Endothelial cell of umbilical vein (primary cell): ENCODE results near the gene MACO1. TPM values are rescaled to one million over a fixed set of nuclear protein-coding genes. Genes with fewer than 3 reads are reported as not detected.

Experiments
- BruUV-seq: library from RNA; stranded (reverse); fragments of 400-500 nt; replicated peaks from 2 replicates; lab custom pipeline; 2021; lab: Mats Ljungman, UMichigan
- CTCF ChIA-PET: fragments of 300-600, 350-600 bp; sonication (Branson Sonifier 250); formaldehyde crosslinking; loops from one replicate; lab custom pipeline; 2021; ENCODE audit warnings: antibody characterized with exemption, inconsistent platforms; lab: Charles Lee
- POLR2A ChIA-PET: fragments of 300-600, 350-600 bp; sonication (Branson Sonifier 250); formaldehyde crosslinking; loops from one replicate; lab custom pipeline; 2021; ENCODE audit warnings: antibody characterized with exemption, inconsistent platforms; lab: Charles Lee
- DNase-seq: peaks from one replicate; pipeline ENCODE4 v3.0.0-alpha.2; 2011; ENCODE audit warnings: low read depth, low spot score
- FAIRE-seq: peaks from 2 replicates; lab custom pipeline; 2011; peaks lifted over from hg19 to GRCh38; lab: Jason Lieb, UNC
- H2AFZ ChIP-seq: 2 replicates; pipeline ENCODE4 v1.6.0; 2012; ENCODE audit warnings: low read depth, low read length, control low read depth, inconsistent platforms
- H3K27ac ChIP-seq: 2 replicates; pipeline ENCODE4 v1.5.1; 2011; ENCODE audit warnings: low read depth, mild to moderate bottlenecking, control low read depth, low read length, moderate library complexity; ENCODE audit not compliant: insufficient read depth
- H3K27me3 ChIP-seq, 2 experiments: 2 replicates each; pipeline versions ENCODE4 v1.6.0 to v1.6.1; 2011; ENCODE audit warnings: low read length in 2 of 2, mixed read lengths in 1 of 2; ENCODE audit not compliant: control insufficient read depth in 2 of 2, insufficient read depth in 2 of 2
- H3K36me3 ChIP-seq, 2 experiments: 2 replicates in 1 of 2; 3 replicates in 1 of 2; pipeline ENCODE4 v1.5.1; 2011; ENCODE audit warnings: low read length in 2 of 2, mild to moderate bottlenecking in 1 of 2, moderate library complexity in 1 of 2; ENCODE audit not compliant: control insufficient read depth in 2 of 2, insufficient read depth in 2 of 2; ENCODE audit errors: extremely low read depth in 1 of 2
- H3K4me1 ChIP-seq: 3 replicates; pipeline ENCODE4 v1.5.1; 2011; ENCODE audit warnings: mild to moderate bottlenecking, low read length; ENCODE audit not compliant: control insufficient read depth, insufficient read depth; ENCODE audit errors: extremely low read depth
- H3K4me2 ChIP-seq: 2 replicates; pipeline ENCODE4 v1.6.1; 2011; ENCODE audit warnings: low read length, control low read depth, mixed read lengths; ENCODE audit not compliant: insufficient read depth
- H3K4me3 ChIP-seq, 3 experiments: fragments of 200-600 bp in 1 of 3; sonication (generic), shearing (Covaris generic) in 1 of 3; replicated peaks in 1 of 3; 2 replicates each; pipeline ENCODE4 v1.5.1; 2011 to 2016; ENCODE audit warnings: control low read depth in 3 of 3, low read length in 3 of 3, mild to moderate bottlenecking in 2 of 3, inconsistent platforms in 1 of 3, low read depth in 1 of 3, moderate library complexity in 1 of 3; ENCODE audit not compliant: insufficient read depth in 1 of 3
- H3K79me2 ChIP-seq: 2 replicates; pipeline ENCODE4 v1.6.0; 2012; ENCODE audit warnings: low read length, inconsistent platforms; ENCODE audit not compliant: control insufficient read depth, insufficient read depth
- H3K9ac ChIP-seq: replicated peaks from 2 replicates; pipeline ENCODE3; 2011; ENCODE audit warnings: low read length, control low read depth; ENCODE audit not compliant: insufficient read depth; ENCODE audit errors: extremely low read depth
- H3K9me1 ChIP-seq: replicated peaks from 3 replicates; pipeline ENCODE4 v1.6.0; 2011; ENCODE audit warnings: mild to moderate bottlenecking, low read length; ENCODE audit not compliant: control insufficient read depth, insufficient read depth; ENCODE audit errors: extremely low read depth
- H3K9me3 ChIP-seq: replicated peaks from 2 replicates; pipeline ENCODE4 v1.5.1; 2012; ENCODE audit warnings: low read length, inconsistent platforms; ENCODE audit not compliant: control insufficient read depth, insufficient read depth
- H4K20me1 ChIP-seq: replicated peaks from 2 replicates; pipeline ENCODE3; 2011; ENCODE audit warnings: mild to moderate bottlenecking, low read length; ENCODE audit not compliant: control insufficient read depth, insufficient read depth; ENCODE audit errors: extremely low read depth
- CTCF ChIP-seq, 2 donors: IDR thresholded peaks; 1 replicate in 1 of 2; 2 replicates in 1 of 2; pipeline ENCODE4 v1.5.1; 2011; ENCODE audit warnings: low read length in 2 of 2, mild to moderate bottlenecking in 2 of 2, moderate library complexity in 2 of 2, control low read depth in 1 of 2, inconsistent platforms in 1 of 2, low read depth in 1 of 2; ENCODE audit not compliant: insufficient read depth in 1 of 2; ENCODE audit errors: extremely low read depth in 1 of 2
- EZH2 ChIP-seq: IDR thresholded peaks from 2 replicates; pipeline ENCODE4 v1.6.1; 2012; ENCODE audit warnings: borderline replicate concordance, low read depth, mild to moderate bottlenecking, moderate library complexity, low read length, inconsistent platforms; ENCODE audit not compliant: severe bottlenecking
- FOS ChIP-seq: IDR thresholded peaks from 2 replicates; pipeline ENCODE4 v1.6.1; 2011; ENCODE audit warnings: mild to moderate bottlenecking, low read length, moderate library complexity, borderline replicate concordance; ENCODE audit not compliant: insufficient read depth
- GATA2 ChIP-seq: IDR thresholded peaks from 2 replicates; pipeline ENCODE4 v1.7.0; 2011; ENCODE audit warnings: low read depth, mild to moderate bottlenecking, moderate library complexity, mixed read lengths, low read length; ENCODE audit not compliant: insufficient read length, insufficient read depth
- JUN ChIP-seq: IDR thresholded peaks from 2 replicates; pipeline ENCODE4 v1.6.1; 2011; ENCODE audit warnings: borderline replicate concordance, low read depth; ENCODE audit not compliant: insufficient read length, insufficient read depth
- MYC ChIP-seq: IDR thresholded peaks from one replicate; pipeline ENCODE4 v1.6.1; 2011; ENCODE audit warnings: mild to moderate bottlenecking, low read depth, low read length
- POLR2A ChIP-seq: IDR thresholded peaks from 2 replicates; pipeline ENCODE4 v1.6.1; 2012; ENCODE audit warnings: low read depth, mild to moderate bottlenecking, control low read depth, low read length
- POLR2AphosphoS5 ChIP-seq: IDR thresholded peaks from 2 replicates; pipeline ENCODE4 v1.6.1; 2012; ENCODE audit warnings: low read depth, mild to moderate bottlenecking, control low read depth, low read length, moderate library complexity; ENCODE audit not compliant: insufficient read depth
- dilution Hi-C: fragments of 300-500 bp; cut with MboI; formaldehyde crosslinking; loops from one replicate; pipeline ENCODE4 v1.15.0; 2019; ENCODE audit warnings: low sequenced_read_pairs; ENCODE audit not compliant: extremely low pct_ligation_motif_present
- intact Hi-C: fragments of 100-400 bp; cut with micrococcal nuclease; formaldehyde crosslinking; loops from one replicate; pipeline ENCODE4 v1.10.0; 2022
- polyA plus RNA-seq, 4 experiments: library from polyadenylated mRNA; depleted of rRNA in 3 of 4; stranded (reverse) in 3 of 4; unstranded in 1 of 4; fragments of >200 nt; gene quantifications; 2 replicates each; pipeline versions ENCODE4 v1.2.1 to v1.2.3, GENCODE V29; 2011 to 2012; ENCODE audit warnings: missing spikeins in 1 of 4
- total RNA-seq: library from RNA; stranded (reverse); gene quantifications from 2 replicates; pipeline ENCODE4 v1.2.3, GENCODE V29; 2021
- TF ChIP-seq, protein P1 (sequence below): IDR thresholded peaks from 2 replicates; pipeline ENCODE4 v1.6.1; 2011; ENCODE audit not compliant: insufficient read depth, insufficient read length

Gene MACO1
- total and polyA plus RNA-seq, 2 donors (not counting 3 experiments of a cell fraction or from before 2014, with no cell fraction given), result 7.7 to 24.4 TPM

- no peak overlapping the region for H3K27ac ChIP-seq
- no TSS peak for BruUV-seq
- H3K79me2 ChIP-seq, result peaks cover 74% of the 10 kb centered on the region
- H3K4me2 ChIP-seq, result no peak overlapping the region
- no peak overlapping the region for H3K9ac ChIP-seq
- TF ChIP-seq, protein P1, sequence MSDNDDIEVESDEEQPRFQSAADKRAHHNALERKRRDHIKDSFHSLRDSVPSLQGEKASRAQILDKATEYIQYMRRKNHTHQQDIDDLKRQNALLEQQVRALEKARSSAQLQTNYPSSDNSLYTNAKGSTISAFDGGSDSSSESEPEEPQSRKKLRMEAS, result no peak
- TF ChIP-seq POLR2AphosphoS5, result no peak
- no peak for TF ChIP-seq MYC
- no peak for TF ChIP-seq FOS
- no peak for TF ChIP-seq JUN
- no peak for TF ChIP-seq GATA2
- no peak for TF ChIP-seq CTCF (IDR thresholded peaks at IDR 0.05; ENCODE audit: extremely low read depth in 1 of 2, insufficient read depth in 1 of 2, low read depth in 1 of 2, low read length in 2 of 2)
- TF ChIP-seq EZH2, result no peak
- TF ChIP-seq POLR2A, result no peak
- no peak for DNase-seq
- H3K27me3 ChIP-seq, result no peaks in the 10 kb centered on the region
- no peak for FAIRE-seq
- no peak overlapping the region for H2AFZ ChIP-seq
- no peaks in the 10 kb centered on the region for H3K9me3 ChIP-seq
- intact Hi-C loops, result loop anchor here (10.0 kb wide), 1 partner anchor 367 kb away; the partner anchor contains the start of gene SELENON
- H4K20me1 ChIP-seq, result peaks cover 2% of the 10 kb centered on the region
- dilution Hi-C loops, result no loop called here
- H3K36me3 ChIP-seq, result peaks cover 0 to 2% of the 10 kb centered on the region in 2 experiments
- no peaks in the 10 kb centered on the region for H3K9me1 ChIP-seq
- ChIA-PET POLR2A (no interaction called here), CTCF (interaction anchor here (1.3 kb wide), 1 partner anchor 32 kb away, joined by 3 read pairs; no protein-coding TSS in a partner anchor)
- H3K4me1 ChIP-seq, result peaks cover 33% of the 10 kb centered on the region
- no peak overlapping the region for H3K4me3 ChIP-seq
Observed at GRCh38 chr1:25437672-25438071, 7.0 kb downstream of the MACO1 start.
